Measurements from ENCODE around the gene MRPS25. TPM values are rescaled to one million over a fixed set of nuclear protein-coding genes. Genes with fewer than 3 reads are reported as not detected.

The MRPS25 gene
- total and polyA plus RNA-seq, 9 of the 15 experiments (the other 6 are each of a cell fraction or from before 2014, with no cell fraction given): 34.3 to 129 (median 78.2) TPM

GRCh38 chr3:15099364-15100098, 34.4 kb upstream of the MRPS25 start (continued):
- peak; percentile 17; the same call in 1 of the 2 replicates for TF ChIP-seq E2F1 (CRISPR knock-in tag; IDR thresholded peaks at IDR 0.05)
- TF ChIP-seq ZBTB8A (IDR thresholded peaks at IDR 0.05; ENCODE audit: partially characterized antibody): no peak
- TF ChIP-seq PTBP1 (IDR thresholded peaks at IDR 0.05; ENCODE audit: low read depth, low read length): no peak
- 0 out of 2 replicates have a peak, but pooled peaks have one; percentile 23 for TF ChIP-seq HIVEP1 (CRISPR knock-in tag; IDR thresholded peaks at IDR 0.05)
- no peak for TF ChIP-seq TOE1 (IDR thresholded peaks at IDR 0.05; ENCODE audit: borderline replicate concordance)
- TF ChIP-seq TOE1 (CRISPR knock-in tag; IDR thresholded peaks at IDR 0.05; ENCODE audit: borderline replicate concordance, low read depth): 0 out of 2 replicates have a peak, but pooled peaks have one; percentile 53
- no peak for TF ChIP-seq XRCC5 (IDR thresholded peaks at IDR 0.05; ENCODE audit: low read depth, low read length)
- no peak; the same call in 1 of the 2 replicates for TF ChIP-seq MAX (CRISPR knock-in tag; IDR thresholded peaks at IDR 0.05)
- TF ChIP-seq UBTF (IDR thresholded peaks at IDR 0.05; ENCODE audit: borderline replicate concordance in 1 of 2, low read depth in 2 of 2, low read length in 2 of 2): 0 out of 4 replicates have a peak, but pooled peaks of 1 of the 2 experiments have one; percentile 0
- TF ChIP-seq NFIC (IDR thresholded peaks at IDR 0.05): peak; percentile 79
- no peak for TF ChIP-seq ZNF586 (CRISPR knock-in tag; conservative IDR thresholded peaks at IDR 0.05)
- no peak for TF ChIP-seq NR4A1 (CRISPR knock-in tag; IDR thresholded peaks at IDR 0.05)
- no peak for TF ChIP-seq NR4A1 (tag; IDR thresholded peaks at IDR 0.05)
- no peak for TF ChIP-seq HES1 (IDR thresholded peaks at IDR 0.05; ENCODE audit: low read depth)
- TF ChIP-seq ZBTB2 (IDR thresholded peaks at IDR 0.05): no peak
- no peak for TF ChIP-seq FOXP4 (CRISPR knock-in tag; IDR thresholded peaks at IDR 0.05; ENCODE audit: borderline replicate concordance)
- no peak for TF ChIP-seq ATF4 (CRISPR knock-in tag; IDR thresholded peaks at IDR 0.05)
- TF ChIP-seq ZNF41 (CRISPR knock-in tag; conservative IDR thresholded peaks at IDR 0.05): no peak

All from K562 (cell line).